ENCODE results near the gene CRISPLD2. TPM values are rescaled to one million over a fixed set of nuclear protein-coding genes. Genes with fewer than 3 reads are reported as not detected.
A peak's percentile ranks its signal among the peaks of the same experiment; 100 is the strongest.

The CRISPLD2 gene
- total and polyA plus RNA-seq, 12 donors: 7.9 to 48.1 (median 15.2) TPM

GRCh38 chr16:84898447-84898846, 78.7 kb downstream of the CRISPLD2 start:
- Histone ChIP-seq H3K27ac (peak overlapping the region in 1 of 10 donors; percentile 70), H3K27me3 (peaks cover 0 to 5% (median 0%) of the 10 kb centered on the region in 7 donors), H3K9me3 (no peaks in the 10 kb centered on the region), H3K4me3 (no peak overlapping the region), H3K4me1 (peaks cover 0 to 38% (median 0%) of the 10 kb centered on the region in 9 donors), H3K36me3 (peaks cover 0 to 63% (median 0%) of the 10 kb centered on the region in 9 donors)
- no peak for DNase-seq
- peak in 5 of 8 donors; percentile 11 to 50 (median 40) for ATAC-seq
- WGBS, 2 donors: 47 to 55% methylated on average over 2 of the region's 2 CpGs
- TF ChIP-seq CTCF (IDR thresholded peaks at IDR 0.05): no peak
- intact Hi-C loops (cut with DNase I): no loop called here

DNA sequence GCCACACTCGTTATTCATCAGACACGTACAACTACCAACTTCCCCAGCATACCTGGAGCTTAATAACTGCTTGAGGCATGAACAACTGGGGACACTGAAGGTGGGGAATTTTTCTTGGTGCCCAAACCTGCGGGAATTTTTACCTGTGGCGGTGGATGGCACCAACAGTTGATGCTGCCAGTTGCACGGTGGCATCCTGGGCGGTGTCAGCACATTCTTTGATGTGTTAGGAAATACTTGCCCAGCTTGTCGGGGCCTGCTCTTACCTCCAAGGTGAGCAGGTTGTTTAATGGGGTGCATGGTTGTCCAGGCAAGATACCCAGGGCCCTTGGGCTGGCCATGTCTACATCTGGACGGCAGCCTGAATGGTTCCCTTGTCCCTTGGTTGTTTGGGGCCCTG, 79.6 kb downstream of the CRISPLD2 start:
- Histone ChIP-seq H3K9me3 (no peaks in the 10 kb centered on the region), H3K27ac (no peak overlapping the region), H3K4me3 (no peak overlapping the region), H3K4me1 (peaks cover 0 to 28% (median 0%) of the 10 kb centered on the region in 9 donors), H3K36me3 (peaks cover 0 to 62% (median 0%) of the 10 kb centered on the region in 9 donors), H3K27me3 (peaks cover 0 to 3% (median 0%) of the 10 kb centered on the region in 7 donors)
- intact Hi-C loops (cut with DNase I): no loop called here
- TF ChIP-seq CTCF (IDR thresholded peaks at IDR 0.05): no peak
- ATAC-seq (no peak), DNase-seq (no peak)
- WGBS, 2 donors: 84 to 92% methylated on average over 8 of the region's 8 CpGs

GRCh38 chr16:84905965-84906460, 86.2 kb downstream of the CRISPLD2 start:
- no peak for TF ChIP-seq CTCF (IDR thresholded peaks at IDR 0.05)
- peak overlapping the region in 2 of 10 donors; percentile 33 to 55 for H3K27ac ChIP-seq
- intact Hi-C loops (cut with DNase I): no loop called here
- no peaks in the 10 kb centered on the region for H3K27me3 ChIP-seq
- no peak for DNase-seq
- H3K4me1 ChIP-seq: peaks cover 0 to 27% (median 4%) of the 10 kb centered on the region in 9 donors
- 90 to 91% methylated on average over 9 of the region's 9 CpGs for whole genome bisulfite sequencing, 2 donors
- no peak overlapping the region for H3K4me3 ChIP-seq
- H3K36me3 ChIP-seq: peaks cover 0 to 23% (median 0%) of the 10 kb centered on the region in 9 donors
- H3K9me3 ChIP-seq: no peaks in the 10 kb centered on the region
- ATAC-seq: no peak

DNA sequence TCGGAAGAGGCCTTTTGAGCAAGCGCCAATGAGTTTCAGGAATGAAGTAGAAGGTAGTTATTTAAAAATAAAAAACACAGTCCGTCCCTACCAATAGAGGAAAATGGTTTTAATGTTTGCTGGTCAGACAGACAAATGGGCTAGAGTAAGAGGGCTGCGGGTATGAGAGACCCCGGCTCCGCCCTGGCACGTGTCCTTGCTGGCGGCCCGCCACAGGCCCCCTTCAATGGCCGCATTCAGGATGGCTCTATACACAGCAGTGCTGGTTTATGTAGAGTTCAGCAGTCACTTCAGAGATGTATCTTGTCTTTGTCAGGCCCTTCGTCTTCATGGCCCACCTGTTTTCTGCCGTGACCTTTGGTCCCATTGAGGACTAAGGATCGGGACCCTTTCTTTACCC, 87.3 kb downstream of the CRISPLD2 start:
- Histone ChIP-seq H3K27me3 (no peaks in the 10 kb centered on the region), H3K27ac (peak overlapping the region in 7 of 10 donors; percentile 2 to 55 (median 33)), H3K36me3 (peaks cover 0 to 21% (median 0%) of the 10 kb centered on the region in 9 donors), H3K9me3 (no peaks in the 10 kb centered on the region), H3K4me1 (peaks cover 0 to 37% (median 4%) of the 10 kb centered on the region in 9 donors), H3K4me3 (no peak overlapping the region)
- no peak for DNase-seq
- no peak for TF ChIP-seq CTCF (IDR thresholded peaks at IDR 0.05)
- intact Hi-C loops (cut with DNase I): no loop called here
- 90 to 91% methylated on average over 13 of the region's 13 CpGs for WGBS, 2 donors
- ATAC-seq: peak in 1 of 8 donors; percentile 6

All from heart right ventricle (tissue), 16 donors.